ENCODE results near the gene CCDC188. TPM values are rescaled to one million over a fixed set of nuclear protein-coding genes. Genes with fewer than 3 reads are reported as not detected.
A peak's percentile ranks its signal among the peaks of the same experiment; 100 is the strongest.

The CCDC188 gene
- total and polyA plus RNA-seq, 4 donors, result not detected

DNA sequence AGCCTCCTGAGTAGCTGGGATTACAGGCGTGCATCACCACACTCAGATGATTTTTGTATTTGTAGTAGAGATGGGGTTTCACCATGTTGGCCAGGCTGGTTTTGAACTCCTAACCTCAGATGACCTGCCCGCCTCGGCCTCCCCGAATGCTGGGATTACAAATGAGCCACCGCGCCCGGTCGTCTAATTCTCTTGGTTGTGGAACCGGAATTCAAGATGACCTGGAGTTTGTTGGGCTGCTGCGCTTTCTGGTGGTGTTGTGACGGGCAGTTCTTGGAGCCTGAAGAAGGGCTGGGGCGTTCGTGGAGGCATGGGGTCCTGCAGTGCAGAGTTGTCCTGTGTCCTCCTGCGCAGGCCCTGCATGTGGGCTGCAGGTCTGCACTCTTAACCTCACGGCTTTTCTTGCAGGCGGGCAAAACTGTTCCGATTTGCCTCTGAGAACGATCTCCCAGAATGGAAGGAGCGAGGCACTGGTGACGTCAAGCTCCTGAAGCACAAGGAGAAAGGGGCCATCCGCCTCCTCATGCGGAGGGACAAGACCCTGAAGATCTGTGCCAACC lies 28.9 kb downstream of the CCDC188 start (continued):
- TF ChIP-seq NR2F2 (IDR thresholded peaks at IDR 0.05) (no peak), JUND (IDR thresholded peaks at IDR 0.05) (no peak), ATF3 (IDR thresholded peaks at IDR 0.05) (no peak), SP1 (IDR thresholded peaks at IDR 0.05) (no peak)

DNA sequence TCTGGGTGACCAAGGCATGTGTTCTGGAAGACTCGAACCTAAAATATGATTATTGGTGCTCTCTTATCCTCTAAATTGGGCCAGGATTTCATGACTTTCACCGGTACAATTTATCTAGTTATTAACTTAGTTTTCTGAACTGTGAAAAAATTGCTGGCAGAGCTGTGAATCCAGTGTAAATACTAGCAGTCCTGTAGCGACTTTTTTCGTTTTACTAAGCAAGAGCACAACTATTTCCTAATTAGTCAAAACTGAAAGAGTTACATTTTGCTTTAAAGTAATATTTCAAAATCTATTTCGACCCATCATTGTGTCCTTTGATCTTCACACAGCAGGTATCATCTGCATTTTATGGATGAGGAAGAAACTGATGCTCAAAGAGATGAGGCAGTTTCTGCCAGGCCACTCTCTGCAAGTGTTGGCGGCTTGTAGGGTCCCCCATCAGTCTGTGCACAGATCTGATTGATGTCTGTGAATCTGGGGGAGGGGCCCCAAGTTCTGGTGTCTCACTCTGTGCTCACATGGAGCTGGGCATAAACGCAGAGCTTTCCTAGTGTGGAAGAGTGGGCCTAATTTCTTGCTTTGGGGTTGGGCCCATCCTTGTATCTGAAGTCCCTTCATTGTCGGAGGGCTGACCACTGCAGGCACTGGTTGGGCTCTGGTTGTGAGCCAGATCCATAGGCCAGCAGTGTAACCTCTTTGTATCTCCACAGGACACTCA lies 32.4 kb downstream of the CCDC188 start:
- H3K4me1 ChIP-seq (ENCODE audit: control insufficient read depth in 4 of 4, insufficient read depth in 4 of 4, low read length in 3 of 4), result peaks cover 10 to 56% (median 36%) of the 10 kb centered on the region in 4 donors
- DNase-seq (ENCODE audit: low spot score), result no peak
- H3K27ac ChIP-seq (ENCODE audit: low read depth in 1 of 2, low read length in 2 of 2), result peak overlapping the region in 1 of 2 donors; percentile 72

More for the DNA sequence above, 32.4 kb downstream of the CCDC188 start:
- H3K4me3 ChIP-seq (ENCODE audit: low read depth in 1 of 3, low read length in 3 of 3), result peak overlapping the region; percentile 74 to 96 (median 91)
- H3K36me3 ChIP-seq (ENCODE audit: control insufficient read depth in 4 of 4, insufficient read depth in 3 of 4, low read depth in 1 of 4, low read length in 3 of 4), result peaks cover 19 to 44% (median 27%) of the 10 kb centered on the region in 4 donors
- WGBS, result 27% methylated on average over 8 of the region's 8 CpGs
- TF ChIP-seq GABPA (IDR thresholded peaks at IDR 0.05 in 1 of 2, conservative IDR thresholded peaks at IDR 0.05 in 1 of 2) (no peak), FOXA1 (IDR thresholded peaks at IDR 0.05) (no peak), TAF1 (conservative IDR thresholded peaks at IDR 0.05) (no peak), RXRA (IDR thresholded peaks at IDR 0.05) (no peak), RAD21 (IDR thresholded peaks at IDR 0.05) (no peak), HNF4A (conservative IDR thresholded peaks at IDR 0.05) (no peak), ATF3 (IDR thresholded peaks at IDR 0.05) (no peak), JUND (IDR thresholded peaks at IDR 0.05) (no peak), HNF4G (IDR thresholded peaks at IDR 0.05) (no peak), EGR1 (IDR thresholded peaks at IDR 0.05; ENCODE audit: low read depth in 2 of 2) (no peak), FOXA2 (IDR thresholded peaks at IDR 0.05) (no peak), NR2F2 (IDR thresholded peaks at IDR 0.05) (no peak), CTCF (IDR thresholded peaks at IDR 0.05; ENCODE audit: low read depth, low read length, missing input control) (no peak), SP1 (IDR thresholded peaks at IDR 0.05) (no peak), YY1 (IDR thresholded peaks at IDR 0.05) (no peak)
- TF ChIP-seq, protein P1, sequence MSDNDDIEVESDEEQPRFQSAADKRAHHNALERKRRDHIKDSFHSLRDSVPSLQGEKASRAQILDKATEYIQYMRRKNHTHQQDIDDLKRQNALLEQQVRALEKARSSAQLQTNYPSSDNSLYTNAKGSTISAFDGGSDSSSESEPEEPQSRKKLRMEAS (IDR thresholded peaks at IDR 0.05), result no peak
- TF ChIP-seq, protein P2, sequence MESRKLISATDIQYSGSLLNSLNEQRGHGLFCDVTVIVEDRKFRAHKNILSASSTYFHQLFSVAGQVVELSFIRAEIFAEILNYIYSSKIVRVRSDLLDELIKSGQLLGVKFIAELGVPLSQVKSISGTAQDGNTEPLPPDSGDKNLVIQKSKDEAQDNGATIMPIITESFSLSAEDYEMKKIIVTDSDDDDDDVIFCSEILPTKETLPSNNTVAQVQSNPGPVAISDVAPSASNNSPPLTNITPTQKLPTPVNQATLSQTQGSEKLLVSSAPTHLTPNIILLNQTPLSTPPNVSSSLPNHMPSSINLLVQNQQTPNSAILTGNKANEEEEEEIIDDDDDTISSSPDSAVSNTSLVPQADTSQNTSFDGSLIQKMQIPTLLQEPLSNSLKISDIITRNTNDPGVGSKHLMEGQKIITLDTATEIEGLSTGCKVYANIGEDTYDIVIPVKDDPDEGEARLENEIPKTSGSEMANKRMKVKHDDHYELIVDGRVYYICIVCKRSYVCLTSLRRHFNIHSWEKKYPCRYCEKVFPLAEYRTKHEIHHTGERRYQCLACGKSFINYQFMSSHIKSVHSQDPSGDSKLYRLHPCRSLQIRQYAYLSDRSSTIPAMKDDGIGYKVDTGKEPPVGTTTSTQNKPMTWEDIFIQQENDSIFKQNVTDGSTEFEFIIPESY (IDR thresholded peaks at IDR 0.05), result no peak
- TF ChIP-seq, protein P3, sequence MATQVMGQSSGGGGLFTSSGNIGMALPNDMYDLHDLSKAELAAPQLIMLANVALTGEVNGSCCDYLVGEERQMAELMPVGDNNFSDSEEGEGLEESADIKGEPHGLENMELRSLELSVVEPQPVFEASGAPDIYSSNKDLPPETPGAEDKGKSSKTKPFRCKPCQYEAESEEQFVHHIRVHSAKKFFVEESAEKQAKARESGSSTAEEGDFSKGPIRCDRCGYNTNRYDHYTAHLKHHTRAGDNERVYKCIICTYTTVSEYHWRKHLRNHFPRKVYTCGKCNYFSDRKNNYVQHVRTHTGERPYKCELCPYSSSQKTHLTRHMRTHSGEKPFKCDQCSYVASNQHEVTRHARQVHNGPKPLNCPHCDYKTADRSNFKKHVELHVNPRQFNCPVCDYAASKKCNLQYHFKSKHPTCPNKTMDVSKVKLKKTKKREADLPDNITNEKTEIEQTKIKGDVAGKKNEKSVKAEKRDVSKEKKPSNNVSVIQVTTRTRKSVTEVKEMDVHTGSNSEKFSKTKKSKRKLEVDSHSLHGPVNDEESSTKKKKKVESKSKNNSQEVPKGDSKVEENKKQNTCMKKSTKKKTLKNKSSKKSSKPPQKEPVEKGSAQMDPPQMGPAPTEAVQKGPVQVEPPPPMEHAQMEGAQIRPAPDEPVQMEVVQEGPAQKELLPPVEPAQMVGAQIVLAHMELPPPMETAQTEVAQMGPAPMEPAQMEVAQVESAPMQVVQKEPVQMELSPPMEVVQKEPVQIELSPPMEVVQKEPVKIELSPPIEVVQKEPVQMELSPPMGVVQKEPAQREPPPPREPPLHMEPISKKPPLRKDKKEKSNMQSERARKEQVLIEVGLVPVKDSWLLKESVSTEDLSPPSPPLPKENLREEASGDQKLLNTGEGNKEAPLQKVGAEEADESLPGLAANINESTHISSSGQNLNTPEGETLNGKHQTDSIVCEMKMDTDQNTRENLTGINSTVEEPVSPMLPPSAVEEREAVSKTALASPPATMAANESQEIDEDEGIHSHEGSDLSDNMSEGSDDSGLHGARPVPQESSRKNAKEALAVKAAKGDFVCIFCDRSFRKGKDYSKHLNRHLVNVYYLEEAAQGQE (IDR thresholded peaks at IDR 0.05), result no peak
- no peaks in the 10 kb centered on the region for H3K27me3 ChIP-seq (ENCODE audit: control insufficient read depth in 4 of 4, insufficient read depth in 4 of 4, low read length in 3 of 4)
- H3K9ac ChIP-seq (ENCODE audit: low read depth in 1 of 2, low read length in 2 of 2), result peak overlapping the region; percentile 59 to 75
- H3K9me3 ChIP-seq (ENCODE audit: control insufficient read depth in 4 of 4, low read length in 3 of 4), result no peaks in the 10 kb centered on the region

Measured in liver (tissue), 9 donors.